Measurements from ENCODE around the gene C9orf78.

The C9orf78 gene

DNA sequence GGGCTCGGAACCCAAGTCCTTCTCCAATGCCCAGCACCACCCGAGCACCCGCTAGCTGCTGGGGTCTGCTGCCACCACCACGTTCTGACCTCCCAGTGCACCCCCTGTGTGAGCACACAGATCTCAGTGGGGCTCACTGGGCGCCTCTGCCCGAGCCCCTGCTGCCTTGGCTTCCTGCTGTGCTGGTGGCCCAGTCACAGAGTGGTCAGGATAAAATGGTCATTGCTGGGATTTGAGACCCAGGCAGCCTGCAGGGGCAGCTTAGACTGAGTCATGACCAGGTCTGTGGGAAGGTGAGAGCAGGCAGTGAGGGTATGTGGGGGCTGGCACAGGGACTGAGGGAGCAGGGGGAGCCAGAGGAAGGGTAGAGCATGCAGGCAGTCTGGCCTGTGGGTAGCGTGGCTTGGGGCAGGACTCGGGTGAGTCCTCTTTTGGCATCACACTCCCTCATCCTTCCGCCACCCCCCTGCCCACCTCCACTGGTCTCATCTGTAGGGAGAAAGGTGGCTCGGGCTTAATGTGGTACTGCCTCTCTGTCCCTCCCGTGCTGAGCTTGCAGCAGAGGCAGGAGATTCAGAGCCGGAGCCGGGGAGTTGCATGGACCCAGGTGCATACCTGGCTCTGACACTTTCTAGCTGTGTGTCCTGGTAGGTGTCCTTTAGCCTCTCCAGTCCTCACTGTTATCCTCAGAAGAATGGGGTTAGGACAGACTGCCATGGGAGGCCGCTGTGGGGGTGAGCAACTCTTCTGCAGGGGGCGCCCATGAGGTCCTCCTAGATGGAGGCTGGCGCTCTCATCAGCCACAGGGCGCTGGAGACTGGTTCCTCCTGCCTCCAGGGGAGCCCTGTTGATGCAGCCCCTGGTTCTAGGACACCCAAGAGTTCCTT is 32.3 kb upstream of the C9orf78 start:
- DNase-seq (ENCODE audit: low spot score), result no peak

DNA sequence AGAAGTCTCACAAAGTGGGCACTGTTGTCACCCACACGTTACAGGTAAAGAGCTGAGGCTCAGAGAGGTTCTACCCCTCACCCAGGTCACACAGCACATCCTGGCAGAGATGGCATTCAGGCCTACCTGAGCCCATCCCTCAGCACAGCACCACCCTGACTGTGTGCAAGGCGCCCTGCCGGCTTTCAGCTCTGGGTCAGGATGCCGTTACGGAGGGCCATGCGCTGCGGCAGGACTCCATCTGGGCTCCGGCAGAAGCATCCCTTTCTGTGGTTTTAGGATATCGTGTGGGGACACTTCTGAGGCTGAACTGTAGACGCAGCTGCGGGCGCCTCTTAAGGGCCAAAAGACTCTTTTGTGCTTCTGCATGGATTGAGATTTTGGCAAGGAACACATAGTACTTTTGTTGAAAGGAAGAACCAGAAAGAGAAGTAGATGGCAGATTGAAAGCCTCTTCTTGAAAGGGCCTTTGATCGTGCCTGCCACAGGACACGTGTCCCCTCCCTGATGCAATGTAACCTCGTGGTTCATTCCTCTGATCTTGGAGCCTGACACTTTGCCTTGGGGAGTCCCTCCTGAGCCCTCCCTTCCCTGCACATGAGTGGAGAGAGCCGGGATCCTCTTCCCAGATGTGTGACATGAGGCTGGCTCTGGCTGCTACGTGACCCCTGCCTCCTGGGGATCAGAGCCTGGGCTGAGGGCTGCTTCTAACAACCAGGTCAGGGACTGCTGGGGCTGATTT is 31.5 kb upstream of the C9orf78 start:
- no peak for DNase-seq (ENCODE audit: low spot score)

DNA sequence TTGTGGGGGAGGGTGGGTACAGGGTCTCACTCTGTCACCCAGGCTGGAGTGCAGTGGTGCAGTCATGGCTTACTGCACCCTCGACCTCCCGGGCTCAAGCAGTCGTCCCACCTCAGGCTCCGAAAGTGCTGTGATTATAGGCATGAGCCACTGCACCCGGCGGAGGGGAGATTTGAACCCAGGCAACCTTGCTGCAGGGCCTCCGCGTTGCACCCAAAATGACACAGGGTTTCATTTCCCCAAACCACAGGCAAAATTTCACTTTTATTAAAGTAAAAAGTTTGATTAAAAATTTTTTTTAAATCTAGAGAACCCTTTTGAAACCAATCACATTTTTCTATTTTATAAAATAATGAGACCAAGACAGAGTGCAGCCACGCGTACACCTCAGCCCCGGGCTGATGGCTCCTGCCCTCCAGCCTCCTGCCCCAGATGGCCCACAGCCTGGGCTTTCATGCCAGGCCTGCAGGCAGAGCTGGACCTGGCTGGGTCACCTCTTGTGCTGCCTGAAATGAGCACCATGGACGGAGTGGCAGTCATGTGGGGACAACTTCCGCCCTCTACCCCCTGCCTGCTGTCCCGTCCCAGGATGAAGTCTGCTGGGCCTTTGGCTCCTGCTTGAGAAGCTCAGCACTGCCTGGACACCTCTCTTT is 30.7 kb upstream of the C9orf78 start:
- no peak for DNase-seq (ENCODE audit: low spot score)

DNA sequence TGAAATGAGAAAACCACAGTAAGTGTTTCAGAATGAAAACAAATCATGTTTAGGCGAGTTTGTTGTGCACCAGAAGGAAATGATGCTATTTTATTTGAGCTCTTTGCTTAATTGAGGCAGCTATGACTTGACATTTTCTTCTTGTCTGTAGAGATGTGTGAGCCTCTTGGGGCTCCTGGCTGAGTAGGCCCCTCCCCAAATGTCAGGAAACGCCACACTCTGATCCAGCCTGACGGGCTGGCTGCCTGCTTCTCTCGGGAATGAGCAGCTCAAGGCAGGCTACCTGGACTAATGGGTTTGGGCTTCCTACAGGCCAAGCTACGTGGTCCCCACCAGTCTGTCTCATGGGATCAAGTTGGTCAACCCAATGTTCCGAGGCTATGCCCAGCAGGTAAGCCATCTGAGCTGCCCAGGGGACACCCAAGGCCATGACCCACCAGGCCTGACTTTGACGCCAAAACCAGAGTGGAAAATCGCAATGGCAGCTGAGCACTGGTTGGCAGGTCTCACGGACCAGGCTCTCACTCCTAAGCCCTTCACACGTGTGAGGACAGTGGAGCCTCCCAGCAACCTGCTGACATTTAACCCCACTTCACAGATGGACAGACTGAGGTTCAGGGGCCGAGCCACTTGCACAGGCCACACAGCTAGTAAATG is 30.0 kb upstream of the C9orf78 start:
- DNase-seq (ENCODE audit: low spot score), result no peak

DNA sequence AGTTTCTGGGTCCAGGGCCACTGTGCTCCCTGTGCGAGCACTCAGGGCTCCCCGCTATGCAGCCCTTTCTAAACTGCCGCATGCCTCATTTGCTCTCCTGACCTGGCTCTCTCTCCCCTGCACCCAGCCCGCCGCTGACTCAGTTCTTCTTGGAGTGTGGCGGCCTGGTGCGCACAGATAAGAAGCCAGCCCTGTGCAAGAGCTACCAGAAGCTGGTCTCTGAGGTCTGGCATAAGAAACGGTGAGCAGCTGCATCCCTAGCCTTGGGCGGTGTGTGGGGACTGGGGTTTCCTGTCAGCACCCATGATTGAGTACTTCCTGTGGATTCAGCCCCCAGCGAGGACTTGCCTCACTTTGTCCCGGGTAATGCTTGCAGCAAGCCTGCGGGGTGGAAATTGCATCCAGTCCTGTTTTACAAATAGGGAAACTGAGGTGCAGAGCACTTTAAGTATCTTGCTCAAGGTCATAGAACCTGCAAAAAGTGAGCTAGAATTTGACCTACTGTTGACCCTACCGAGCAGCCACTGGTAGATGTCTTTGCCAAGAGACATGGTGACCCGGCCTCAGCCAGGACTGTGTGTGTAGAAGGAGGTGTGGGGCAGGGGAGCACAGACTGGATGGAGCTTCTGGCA is 28.1 kb upstream of the C9orf78 start:
- no peak for DNase-seq (ENCODE audit: low spot score)

DNA sequence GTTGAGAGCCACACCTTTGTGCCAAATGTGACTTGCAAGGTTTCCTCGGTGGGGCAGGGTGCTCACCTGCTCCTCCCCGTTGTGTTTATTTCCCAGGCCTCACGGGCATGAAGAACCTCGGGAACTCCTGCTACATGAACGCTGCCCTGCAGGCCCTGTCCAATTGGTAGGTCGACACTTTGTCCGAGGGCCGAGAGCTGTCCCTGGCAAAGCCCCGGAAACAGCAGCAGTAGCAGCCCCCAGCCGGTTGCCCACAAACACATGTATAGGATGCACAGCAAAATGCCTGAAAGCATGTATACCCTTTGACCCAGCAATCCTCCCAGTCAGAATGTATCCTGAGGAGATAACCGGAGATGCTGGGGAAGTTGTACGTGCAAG is 26.4 kb upstream of the C9orf78 start:
- DNase-seq (ENCODE audit: low spot score), result no peak

DNA sequence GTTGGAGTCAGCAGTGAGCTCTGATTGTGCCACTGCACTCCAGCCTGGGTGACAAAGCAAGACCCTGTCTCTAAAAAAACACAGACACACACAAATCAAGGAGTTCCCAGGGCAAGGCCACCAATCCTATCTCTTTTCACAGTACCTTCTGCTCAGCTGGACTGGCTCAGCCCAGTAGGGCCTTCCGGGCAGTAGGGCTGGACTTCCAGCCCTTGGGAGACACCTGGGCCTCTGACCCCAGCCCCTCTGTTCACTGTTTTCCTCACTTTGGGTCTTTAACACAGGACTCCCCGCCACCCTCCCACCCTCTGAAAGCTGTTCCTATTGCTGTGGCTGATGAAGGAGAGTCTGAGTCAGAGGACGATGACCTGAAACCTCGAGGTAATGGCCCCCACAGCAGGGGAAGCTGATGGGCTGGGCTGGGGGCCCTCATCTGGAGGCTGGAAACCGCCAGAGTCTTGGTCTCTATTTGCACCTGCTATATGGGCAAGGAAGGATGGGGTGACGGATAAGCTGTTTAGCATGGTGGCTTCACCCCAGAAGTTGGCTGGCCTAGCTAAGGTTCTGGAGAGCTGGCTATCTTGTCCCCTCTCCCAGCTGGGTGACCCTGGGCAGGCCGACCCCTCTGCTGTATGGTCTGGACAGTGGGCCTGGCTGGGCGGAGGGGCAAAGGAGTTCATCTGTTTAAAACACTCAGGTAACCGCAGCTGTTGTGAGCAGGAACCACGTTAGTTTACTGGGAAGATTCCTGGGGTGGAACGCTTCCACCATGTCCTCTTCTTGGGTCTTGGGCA is 25.8 kb upstream of the C9orf78 start:
- DNase-seq (ENCODE audit: low spot score), result no peak

DNA sequence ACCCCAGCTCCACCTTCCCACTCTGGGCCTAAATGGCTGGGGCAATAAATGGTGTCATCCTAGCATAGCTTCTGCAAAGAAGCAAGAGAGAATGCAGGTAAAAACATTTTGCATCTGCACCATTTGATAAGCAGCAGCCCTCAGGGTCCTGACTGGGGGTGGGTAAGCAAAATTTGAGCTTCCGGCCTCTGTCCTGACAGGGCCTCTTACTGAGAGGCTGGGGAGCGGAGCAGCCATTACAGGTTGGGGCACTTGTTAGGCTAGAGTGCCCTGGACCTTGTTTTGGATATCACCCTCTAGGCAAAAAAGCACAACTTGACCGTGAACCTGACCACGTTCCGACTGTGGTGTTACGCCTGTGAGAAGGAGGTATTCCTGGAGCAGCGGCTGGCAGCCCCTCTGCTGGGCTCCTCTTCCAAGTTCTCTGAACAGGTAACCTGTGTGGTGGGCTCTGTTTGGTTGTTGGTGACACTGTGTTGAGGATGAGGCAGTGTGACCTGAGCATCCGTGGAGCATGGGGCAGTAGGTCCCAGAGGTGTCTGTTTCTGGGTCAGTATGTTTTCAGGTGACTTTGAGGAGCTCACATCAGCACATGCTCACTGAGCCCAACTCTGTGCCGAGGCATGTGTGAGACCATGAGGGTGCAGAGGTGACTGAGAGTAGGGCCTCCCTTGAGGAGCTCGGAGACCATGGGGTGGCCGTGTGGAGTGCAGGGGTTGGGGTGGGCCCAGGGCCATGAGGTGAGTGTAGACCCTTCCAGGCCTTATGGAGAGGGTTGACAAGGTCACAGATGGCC is 23.3 kb upstream of the C9orf78 start:
- no peak for DNase-seq (ENCODE audit: low spot score)

DNA sequence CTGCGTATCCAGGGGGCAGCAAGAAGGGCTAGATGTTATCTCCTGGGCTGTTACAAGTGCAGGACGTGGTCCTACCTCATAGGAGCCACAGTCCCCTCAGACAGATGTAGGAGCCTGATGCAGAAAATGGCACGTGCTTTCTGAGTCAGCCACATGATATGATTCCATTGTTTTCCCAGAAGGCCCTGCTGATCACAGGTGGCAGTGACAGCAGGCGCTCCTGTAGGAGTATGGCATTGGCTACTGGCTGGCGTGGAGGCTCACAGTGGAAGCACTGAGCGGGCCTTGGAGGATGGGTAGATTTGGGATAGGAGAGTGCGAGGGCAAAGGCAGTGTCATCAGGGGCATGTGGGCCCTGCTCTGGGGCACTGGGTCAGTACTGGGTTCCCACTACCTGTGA is 22.1 kb upstream of the C9orf78 start:
- DNase-seq (ENCODE audit: low spot score), result no peak

DNA sequence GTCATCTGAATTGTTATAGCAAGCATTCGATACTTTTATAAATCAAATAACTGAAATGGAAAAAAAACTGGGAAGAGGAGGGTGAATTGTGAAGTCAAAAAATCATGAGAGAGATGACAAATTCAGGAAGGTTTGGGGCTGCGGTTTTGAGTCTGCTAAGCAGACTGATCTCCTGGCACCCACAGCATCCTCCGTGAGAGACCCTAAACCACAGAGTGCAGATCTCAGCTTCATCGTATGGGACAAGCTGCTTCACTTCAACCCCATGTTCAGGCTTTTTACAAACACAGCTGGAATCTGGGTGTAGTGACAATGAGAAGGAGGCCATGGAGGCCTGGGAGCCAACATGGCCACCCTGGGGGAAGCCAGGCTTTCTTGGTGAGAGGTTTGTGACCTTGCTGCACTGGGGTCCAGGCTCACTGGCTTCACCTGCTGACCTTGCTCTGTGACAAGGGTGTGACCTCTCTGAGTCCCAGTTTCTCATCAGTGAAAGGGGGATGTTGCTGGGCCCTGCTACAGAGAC is 19.6 kb upstream of the C9orf78 start:
- no peak for DNase-seq (ENCODE audit: low spot score)

DNA sequence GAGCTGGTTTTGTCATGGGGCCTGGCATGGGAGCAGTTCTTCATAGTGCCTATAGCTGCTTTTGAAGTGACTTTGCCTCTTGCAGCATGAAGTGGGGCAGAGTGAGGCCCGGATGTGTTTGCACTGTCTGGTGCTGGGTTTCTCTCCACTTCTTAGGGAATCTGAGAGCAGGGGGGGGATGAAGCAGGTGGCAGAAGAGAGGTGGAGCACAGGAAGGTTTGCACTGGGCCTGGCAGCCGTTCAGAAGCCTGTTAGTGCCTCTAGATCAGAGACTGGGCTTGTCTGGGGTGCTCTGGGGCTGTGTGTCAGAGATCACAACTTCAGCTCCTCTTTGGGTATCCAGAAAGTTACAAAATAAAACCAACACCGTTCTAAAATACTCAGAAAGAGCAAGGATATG is 18.5 kb upstream of the C9orf78 start:
- no peak for DNase-seq (ENCODE audit: low spot score)

DNA sequence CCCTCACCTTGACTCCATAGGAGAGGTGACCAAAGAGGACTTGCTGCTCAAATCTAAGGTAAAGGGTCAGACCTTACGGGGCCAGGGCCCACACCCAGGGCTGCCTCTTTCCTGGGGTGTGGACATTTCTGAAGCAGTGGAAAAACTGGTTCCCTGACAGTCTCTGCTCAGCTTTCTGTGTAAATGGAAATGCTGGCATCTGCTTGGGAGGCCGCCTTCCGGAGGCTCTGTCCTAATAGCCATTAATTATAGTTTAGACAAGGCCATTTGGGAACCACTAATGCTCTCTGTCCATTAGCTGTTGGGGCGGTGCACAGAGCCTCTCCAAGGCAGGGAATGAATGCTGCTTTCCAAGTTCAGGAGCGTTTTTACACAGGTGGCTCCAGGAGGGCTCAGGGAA is 17.5 kb upstream of the C9orf78 start:
- DNase-seq (ENCODE audit: low spot score), result no peak

DNA sequence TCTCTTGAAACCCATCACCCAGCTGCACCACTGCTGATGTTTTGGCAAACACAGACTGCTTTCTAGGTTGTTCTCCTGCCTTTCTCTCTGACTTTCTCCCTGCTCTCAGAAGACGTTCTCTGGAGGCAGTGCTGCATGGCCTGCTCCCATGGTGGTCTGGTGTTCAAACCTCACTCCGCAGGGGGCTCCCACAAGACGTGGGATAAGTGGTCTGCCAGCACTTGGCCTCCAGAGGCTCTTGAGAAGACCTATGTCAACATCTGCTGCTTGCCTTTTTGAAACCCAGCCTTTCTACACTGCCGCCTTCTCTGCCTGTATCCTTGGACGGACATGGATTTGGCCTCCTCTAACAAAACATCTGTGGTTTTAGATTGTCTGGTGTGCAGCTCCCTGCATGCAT is 16.7 kb upstream of the C9orf78 start:
- no peak for DNase-seq (ENCODE audit: low spot score)

DNA sequence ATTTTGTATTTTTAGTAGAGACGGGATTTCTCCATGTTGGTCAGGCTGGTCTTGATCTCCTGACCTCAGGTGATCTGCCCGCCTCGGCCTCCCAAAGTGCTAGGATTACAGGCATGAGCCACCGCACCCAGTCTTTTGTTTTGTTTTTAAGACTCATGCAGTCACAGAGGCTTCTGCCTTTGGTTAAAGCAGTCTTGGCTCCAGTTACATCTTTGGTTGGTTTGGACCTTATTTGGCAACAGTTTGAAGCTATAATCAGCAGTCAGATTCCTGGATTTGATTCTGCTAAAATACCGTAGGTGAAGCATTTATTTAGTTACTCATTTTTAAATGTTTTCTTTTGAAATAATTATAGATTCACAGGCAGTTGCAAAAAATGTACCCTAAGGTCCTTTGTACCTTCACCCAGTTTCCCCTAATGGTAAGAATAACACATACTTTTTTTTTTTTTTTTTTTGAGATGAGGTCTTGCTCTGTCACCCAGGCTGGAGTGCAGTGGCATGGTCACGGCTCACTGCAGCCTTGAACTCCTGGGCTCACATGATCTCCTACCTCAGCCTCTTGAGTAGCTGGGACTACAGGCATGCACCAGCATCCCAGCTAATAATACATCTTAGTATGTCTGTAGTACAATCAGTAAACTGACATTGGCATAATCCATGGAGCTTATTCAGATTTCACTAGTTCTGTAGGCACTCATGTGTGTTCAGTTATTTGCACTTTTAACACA is 15.9 kb upstream of the C9orf78 start:
- no peak for DNase-seq (ENCODE audit: low spot score)

DNA sequence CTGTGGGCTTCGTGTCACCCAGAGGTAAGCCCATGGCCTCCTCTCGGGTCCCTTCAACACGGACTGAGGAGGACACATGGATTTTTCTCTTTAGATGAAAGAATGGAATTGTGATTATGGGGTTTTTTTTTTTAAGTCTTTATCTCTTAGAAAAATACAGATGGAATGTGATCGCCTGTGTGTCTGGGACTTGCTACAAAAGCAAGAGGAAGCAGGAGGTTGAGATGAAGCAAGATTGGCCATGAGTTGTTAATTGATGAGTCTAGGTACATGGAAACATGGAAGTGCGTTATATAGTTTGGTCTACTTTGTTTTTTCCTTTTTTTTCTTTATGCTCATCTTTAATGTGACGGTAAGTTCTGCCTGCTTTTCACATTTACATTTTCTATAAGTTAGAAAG is 14.8 kb upstream of the C9orf78 start:
- DNase-seq (ENCODE audit: low spot score), result no peak

DNA sequence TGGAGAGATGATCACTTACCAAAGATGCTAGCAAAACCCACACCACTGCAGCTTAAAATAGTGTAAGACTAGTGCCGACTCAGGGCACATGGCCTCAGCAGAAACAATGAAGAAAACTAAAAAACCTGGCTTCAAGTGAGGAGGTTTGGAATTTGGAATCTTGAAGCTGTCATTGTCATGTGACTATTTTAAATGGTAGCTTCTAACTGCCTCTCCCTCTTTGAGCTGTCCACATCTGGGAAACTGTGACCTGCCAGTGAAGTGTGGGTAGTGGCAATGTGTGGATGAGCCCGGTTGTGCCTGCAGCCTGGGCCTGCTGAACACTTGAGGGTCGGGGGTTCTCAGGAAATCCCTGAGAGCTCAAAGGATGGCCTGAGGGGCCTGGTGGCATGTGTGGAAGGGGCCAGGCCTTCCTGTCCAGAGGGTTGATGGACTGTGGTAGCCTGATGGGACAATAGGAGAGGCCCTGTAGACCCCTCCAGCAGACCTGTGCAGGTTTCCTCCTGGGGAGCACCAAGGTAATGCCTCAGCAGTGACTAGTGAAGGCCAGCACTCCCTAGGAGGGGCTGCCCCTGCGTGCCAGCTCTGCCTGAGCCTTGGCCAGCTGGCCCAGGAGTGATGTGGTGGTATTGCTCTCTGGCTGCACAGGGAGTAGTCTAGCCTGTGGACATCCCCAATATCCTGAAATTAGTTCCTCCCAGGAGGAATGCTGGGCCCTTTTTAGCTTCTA is 13.8 kb upstream of the C9orf78 start:
- DNase-seq (ENCODE audit: low spot score), result no peak

DNA sequence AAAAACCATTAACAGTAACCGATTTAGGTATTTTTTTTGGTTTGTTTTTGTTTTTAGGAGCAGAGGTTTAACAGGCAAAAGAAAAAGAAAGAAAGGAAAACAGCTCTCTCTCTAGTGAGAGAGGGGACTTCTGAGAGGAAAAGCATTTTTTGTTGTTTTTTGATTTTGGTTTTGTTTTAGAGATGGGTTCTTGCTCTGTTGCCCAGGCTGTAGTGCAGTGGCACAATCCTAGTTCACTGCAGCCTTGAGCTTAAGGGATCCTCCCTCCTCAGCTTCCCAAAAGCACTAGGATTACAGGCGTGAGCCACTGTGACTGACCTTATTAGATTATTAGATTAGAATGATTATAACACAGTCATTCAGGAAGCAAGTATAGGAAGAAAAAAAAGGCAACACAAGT is 10.3 kb upstream of the C9orf78 start:
- no peak for DNase-seq (ENCODE audit: low spot score)

DNA sequence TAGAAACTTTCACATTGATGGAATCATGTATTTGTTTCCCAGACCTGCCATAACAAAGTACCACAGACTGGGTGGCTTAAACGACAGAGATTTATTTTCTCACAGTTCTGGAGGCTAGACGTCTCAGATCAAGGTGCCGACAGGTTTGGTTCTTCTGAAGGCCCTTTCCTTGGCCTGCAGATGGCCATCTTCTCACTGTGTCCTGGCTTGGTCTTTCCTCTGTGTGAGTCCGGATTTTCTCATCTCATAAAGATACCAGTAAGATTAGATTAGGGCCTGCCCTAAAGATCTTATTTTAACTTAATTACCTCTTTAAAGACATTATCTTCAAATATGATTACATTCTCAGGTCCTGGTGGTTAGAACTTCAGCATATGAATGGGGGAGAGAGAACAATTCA is 6.0 kb upstream of the C9orf78 start:
- no peak for DNase-seq (ENCODE audit: low spot score)

DNA sequence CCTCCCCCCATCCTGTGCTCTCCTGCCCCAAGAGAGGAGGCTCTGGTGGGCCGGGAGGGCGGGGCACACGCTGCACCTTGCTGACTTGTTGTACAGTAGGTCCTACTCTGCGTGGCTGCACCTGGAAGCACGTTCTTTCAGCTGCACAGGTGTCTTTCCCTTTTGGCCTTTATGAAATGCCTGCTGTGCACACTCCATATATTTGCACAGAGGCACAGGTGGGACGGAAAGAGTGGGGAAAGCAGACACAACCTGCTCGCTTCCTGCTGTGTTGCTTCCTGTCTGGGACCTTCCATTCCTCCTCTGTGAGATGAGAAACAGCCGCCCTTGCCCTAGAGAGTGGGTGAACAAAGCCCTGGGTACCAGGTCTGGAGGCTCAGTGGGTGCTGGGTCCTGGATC is 5.0 kb upstream of the C9orf78 start:
- no peak for DNase-seq (ENCODE audit: low spot score)

Measured in putamen (tissue), 1 donor.